GM12873 (cell line): ENCODE measurements around the gene CCM2L.

ENCODE experiments used
- TF ChIP-seq, protein P1 (sequence below): IDR thresholded peaks from 2 replicates; pipeline ENCODE4 v1.5.1; 2012; ENCODE audit warnings: low read depth, mild to moderate bottlenecking, moderate library complexity, low read length, control low read depth; ENCODE audit not compliant: insufficient read depth; ENCODE audit errors: missing control alignments

Gene CCM2L

DNA sequence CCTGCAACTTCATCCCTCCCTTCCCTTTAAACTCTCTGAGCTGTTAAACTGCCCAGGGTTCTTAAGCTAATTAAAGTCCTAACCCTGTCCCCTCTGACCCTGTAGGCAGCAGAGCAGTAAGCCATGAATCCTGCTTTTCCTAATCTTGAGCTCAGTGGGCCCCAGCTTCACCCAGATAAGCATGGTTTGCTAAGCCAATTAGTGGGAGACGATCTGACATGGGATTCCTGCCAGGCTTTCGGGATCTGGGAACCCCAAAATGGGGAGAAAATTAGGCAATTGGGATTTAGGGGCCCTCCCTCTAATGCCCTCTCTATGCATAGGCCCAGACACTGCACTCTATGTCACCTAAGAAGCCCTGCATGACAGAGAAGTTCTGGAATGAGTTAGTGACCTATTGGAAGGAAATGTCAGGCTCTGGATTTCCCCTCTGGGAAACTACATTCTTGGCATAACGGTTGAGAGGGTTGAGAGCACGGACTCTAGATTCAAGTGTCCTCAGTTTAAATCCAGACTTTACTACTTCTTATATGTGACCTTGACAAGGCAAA is 37.7 kb upstream of the CCM2L start:
- TF ChIP-seq, protein P1, sequence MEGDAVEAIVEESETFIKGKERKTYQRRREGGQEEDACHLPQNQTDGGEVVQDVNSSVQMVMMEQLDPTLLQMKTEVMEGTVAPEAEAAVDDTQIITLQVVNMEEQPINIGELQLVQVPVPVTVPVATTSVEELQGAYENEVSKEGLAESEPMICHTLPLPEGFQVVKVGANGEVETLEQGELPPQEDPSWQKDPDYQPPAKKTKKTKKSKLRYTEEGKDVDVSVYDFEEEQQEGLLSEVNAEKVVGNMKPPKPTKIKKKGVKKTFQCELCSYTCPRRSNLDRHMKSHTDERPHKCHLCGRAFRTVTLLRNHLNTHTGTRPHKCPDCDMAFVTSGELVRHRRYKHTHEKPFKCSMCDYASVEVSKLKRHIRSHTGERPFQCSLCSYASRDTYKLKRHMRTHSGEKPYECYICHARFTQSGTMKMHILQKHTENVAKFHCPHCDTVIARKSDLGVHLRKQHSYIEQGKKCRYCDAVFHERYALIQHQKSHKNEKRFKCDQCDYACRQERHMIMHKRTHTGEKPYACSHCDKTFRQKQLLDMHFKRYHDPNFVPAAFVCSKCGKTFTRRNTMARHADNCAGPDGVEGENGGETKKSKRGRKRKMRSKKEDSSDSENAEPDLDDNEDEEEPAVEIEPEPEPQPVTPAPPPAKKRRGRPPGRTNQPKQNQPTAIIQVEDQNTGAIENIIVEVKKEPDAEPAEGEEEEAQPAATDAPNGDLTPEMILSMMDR, result no peak

- TF ChIP-seq, protein P1, result no peak
Observed at GRCh38 chr20:31974296-31974695, 35.9 kb upstream of the CCM2L start.

GRCh38 chr20:31974951-31975487 is 35.2 kb upstream of the CCM2L start:
- TF ChIP-seq, protein P1, result no peak

DNA sequence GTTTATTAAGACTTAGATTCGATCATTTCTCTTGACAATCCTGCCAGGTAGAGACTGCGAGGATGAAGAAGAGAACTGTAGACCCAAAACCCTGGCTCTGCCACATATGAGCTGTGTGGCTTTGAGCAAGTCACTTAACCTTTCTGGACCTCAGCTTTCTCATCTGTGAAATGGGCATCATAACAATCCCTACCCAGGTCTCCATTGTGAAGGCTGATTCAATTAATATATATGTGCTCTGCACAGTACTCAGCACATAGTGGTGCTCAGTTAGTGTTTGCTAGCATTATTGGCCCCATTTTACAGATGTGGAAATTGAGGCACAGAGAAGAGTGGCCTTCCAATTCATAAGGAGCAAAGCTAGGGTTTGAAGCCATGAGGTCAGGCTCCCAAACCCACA is 34.4 kb upstream of the CCM2L start:
- TF ChIP-seq, protein P1, result no peak

GRCh38 chr20:31977080-31977479 is 33.2 kb upstream of the CCM2L start:
- TF ChIP-seq, protein P1, result no peak

- TF ChIP-seq, protein P1, result no peak
Observed at GRCh38 chr20:31979713-31980426, 30.4 kb upstream of the CCM2L start.

DNA sequence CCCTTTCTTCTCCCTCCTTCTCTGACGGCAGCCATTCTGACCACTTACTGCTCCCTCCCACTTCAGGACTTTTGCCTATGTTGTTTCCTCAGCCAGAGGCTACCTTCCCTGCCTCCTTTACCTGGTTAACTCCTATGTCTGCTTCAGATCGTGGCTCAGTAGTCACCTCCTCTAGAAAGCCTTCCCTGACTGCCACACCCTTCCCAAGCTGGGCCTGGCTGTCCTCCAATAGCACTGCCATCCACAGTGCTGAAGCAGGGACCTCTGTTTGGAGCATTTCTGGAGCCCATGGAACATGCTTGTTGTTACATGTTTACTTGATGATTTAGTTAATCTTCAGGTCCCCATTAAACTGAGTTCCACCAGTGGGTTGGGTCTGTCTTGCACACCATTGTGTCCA is 28.5 kb upstream of the CCM2L start:
- TF ChIP-seq, protein P1, result no peak
